BJ (cell line): ENCODE results near the gene POU2F1. TPM values are rescaled to one million over a fixed set of nuclear protein-coding genes. Genes with fewer than 3 reads are reported as not detected.

ENCODE experiments used
- CTCF ChIA-PET: fragments of 350-600 bp; formaldehyde crosslinking; extraction: SDS; loops from one replicate; lab custom pipeline; 2021; ENCODE audit warnings: antibody characterized with exemption, inconsistent platforms; lab: Yijun Ruan, JAX
- POLR2A ChIA-PET: fragments of 300-600 bp; sonication (Branson Sonifier 250); formaldehyde crosslinking; extraction: SDS; loops from one replicate; lab custom pipeline; 2021; ENCODE audit warnings: antibody characterized with exemption; lab: Charles Lee
- DNase-seq: peaks from one replicate; pipeline ENCODE4 v3.0.0-alpha.2; 2011; ENCODE audit warnings: low read depth
- H3K27me3 ChIP-seq: 2 replicates; pipeline ENCODE4 v1.6.0; 2011; ENCODE audit warnings: low read length; ENCODE audit not compliant: control insufficient read depth, insufficient read depth
- H3K36me3 ChIP-seq: 2 replicates; pipeline ENCODE4 v1.5.1; 2011; ENCODE audit warnings: low read length; ENCODE audit not compliant: control insufficient read depth, insufficient read depth
- H3K4me3 ChIP-seq: 2 replicates; pipeline ENCODE4 v1.5.1; 2011; ENCODE audit warnings: low read depth, mild to moderate bottlenecking, control low read depth, low read length
- CTCF ChIP-seq: IDR thresholded peaks from 2 replicates; pipeline ENCODE4 v1.5.1; 2011; ENCODE audit warnings: low read depth, mild to moderate bottlenecking, control low read depth, inconsistent platforms, low read length, moderate library complexity; ENCODE audit not compliant: insufficient read depth
- polyA plus RNA-seq: library from polyadenylated mRNA; depleted of rRNA; stranded (reverse); fragments of >200 nt; gene quantifications from 2 replicates; pipeline ENCODE4 v1.2.3, GENCODE V29; 2011

Gene POU2F1
- polyA plus RNA-seq, 1 experiment = 4.6 TPM

- TF ChIP-seq CTCF = no peak
- no peak for DNase-seq
- Histone ChIP-seq H3K4me3 (no peak overlapping the region), H3K36me3 (no peaks in the 10 kb centered on the region), H3K27me3 (no peaks in the 10 kb centered on the region)
- CTCF ChIA-PET = no interaction called here
- POLR2A ChIA-PET = no interaction called here
Observed at GRCh38 chr1:167332503-167332902, 111.8 kb downstream of the POU2F1 start.

GRCh38 chr1:167333124-167333523 lies 112.4 kb downstream of the POU2F1 start:
- Histone ChIP-seq H3K4me3 (no peak overlapping the region), H3K27me3 (no peaks in the 10 kb centered on the region)
- POLR2A ChIA-PET = no interaction called here

DNA sequence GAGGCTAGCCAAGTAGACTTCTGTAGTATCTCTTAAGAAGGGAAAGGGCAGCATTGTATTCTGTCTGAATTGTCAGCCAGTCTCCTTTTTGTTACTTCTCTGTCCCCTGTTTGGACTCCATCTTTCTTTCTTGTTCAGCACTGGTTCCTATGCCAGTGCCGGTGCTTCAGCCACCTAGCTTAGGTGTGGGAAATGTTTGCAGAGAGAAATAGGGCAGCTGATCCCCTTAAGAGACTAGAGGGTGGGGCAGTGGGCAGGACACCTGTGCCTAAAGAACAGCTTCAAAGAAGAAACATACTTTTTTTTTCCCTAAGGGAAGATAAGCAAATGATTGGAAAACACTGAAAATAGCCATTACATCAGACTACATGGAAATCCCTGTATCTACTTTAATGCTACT lies 113.0 kb downstream of the POU2F1 start:
- no peak overlapping the region for H3K4me3 ChIP-seq
- ChIA-PET CTCF (interaction anchor here (0.6 kb wide), 1 partner anchor 988 kb away, joined by 3 read pairs; no protein-coding TSS in a partner anchor), POLR2A (no interaction called here)

More at GRCh38 chr1:167333124-167333523, 112.4 kb downstream of the POU2F1 start:
- no peak for TF ChIP-seq CTCF
- no peak for DNase-seq
- no peaks in the 10 kb centered on the region for H3K36me3 ChIP-seq
- CTCF ChIA-PET = interaction anchor here (0.6 kb wide), 1 partner anchor 989 kb away, joined by 3 read pairs; no protein-coding TSS in a partner anchor

DNA sequence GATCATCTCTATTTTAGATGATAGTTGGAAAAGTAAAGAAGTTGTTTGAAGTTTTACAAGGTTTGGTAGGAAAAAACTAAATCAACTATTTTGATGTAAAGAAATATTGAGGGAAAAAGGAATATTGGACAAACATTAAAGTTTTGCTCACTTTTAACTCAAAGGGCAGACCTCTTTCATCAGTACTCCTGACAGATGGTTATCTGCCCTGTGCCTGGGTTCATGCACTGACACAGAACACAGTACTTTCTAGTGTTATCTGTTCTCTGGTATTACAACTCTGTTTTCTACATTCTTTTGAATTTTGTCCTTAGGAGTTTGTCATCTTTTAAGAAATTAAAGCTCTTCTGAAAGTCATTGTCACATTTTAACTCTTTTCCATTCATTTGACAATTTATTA lies 118.7 kb downstream of the POU2F1 start:
- H3K27me3 ChIP-seq = no peaks in the 10 kb centered on the region
- ChIA-PET POLR2A (no interaction called here), CTCF (no interaction called here)
- no peak overlapping the region for H3K4me3 ChIP-seq
- no peaks in the 10 kb centered on the region for H3K36me3 ChIP-seq
- DNase-seq = no peak
- TF ChIP-seq CTCF = no peak

More for the DNA sequence above, 113.0 kb downstream of the POU2F1 start:
- Histone ChIP-seq H3K27me3 (no peaks in the 10 kb centered on the region), H3K36me3 (no peaks in the 10 kb centered on the region)
- DNase-seq = no peak
- TF ChIP-seq CTCF = no peak

DNA sequence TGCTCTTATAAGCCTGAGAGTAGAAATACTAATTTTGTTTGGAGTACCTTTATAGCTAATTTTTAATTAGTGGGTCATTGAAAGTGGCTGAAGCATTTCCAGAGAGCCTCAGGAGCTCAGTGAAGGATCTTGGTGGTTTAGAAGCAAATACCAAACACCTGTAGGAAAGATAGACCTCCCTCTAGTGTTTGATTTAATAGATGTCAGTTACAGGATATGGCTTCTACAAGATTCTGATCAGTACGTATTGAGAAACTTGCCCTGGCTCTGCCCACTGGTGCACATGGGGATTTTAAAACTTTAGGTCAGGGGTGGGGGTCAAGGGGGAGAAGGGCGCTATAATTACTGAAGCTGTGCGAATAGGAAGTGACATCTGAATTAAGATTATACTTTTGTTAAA lies 122.2 kb downstream of the POU2F1 start:
- ChIA-PET POLR2A (no interaction called here), CTCF (no interaction called here)
- no peak for TF ChIP-seq CTCF
- Histone ChIP-seq H3K4me3 (no peak overlapping the region), H3K27me3 (no peaks in the 10 kb centered on the region), H3K36me3 (no peaks in the 10 kb centered on the region)
- DNase-seq = no peak
